HG03103 (cell line): Measurements from ENCODE around the gene TMEM144.

Experiments used
- ATAC-seq: cut with Tn5 transposase; IDR thresholded peaks from one replicate; pipeline ENCODE4 v1.9.1; 2021; ENCODE audit warnings: low read depth; ENCODE audit not compliant: unreplicated experiment

The TMEM144 gene

GRCh38 chr4:158291334-158292055 is 81.2 kb downstream of the TMEM144 start:
- ATAC-seq, result no peak

DNA sequence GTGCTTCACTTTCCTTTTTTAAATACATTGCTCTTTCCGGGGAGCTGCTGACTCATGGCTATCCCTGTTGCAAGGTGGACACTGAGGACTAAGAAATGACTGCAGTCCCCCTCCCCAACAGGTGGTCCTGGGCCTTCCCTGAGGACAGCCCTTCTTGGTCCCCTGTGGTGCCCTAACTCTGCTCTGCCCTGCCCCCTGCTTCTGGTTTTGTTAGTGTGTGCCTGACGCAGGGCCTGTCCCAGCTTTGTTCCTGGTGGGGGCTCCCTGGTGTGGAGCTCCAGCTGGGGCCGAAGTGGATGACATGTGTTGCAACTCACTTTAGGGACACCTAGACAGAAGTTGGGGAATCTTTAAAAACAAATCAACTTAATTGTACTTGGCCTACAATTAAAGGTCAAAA is 81.9 kb downstream of the TMEM144 start:
- no peak for ATAC-seq

- ATAC-seq, result no peak
Measured at GRCh38 chr4:158295053-158295452, 84.8 kb downstream of the TMEM144 start.

DNA sequence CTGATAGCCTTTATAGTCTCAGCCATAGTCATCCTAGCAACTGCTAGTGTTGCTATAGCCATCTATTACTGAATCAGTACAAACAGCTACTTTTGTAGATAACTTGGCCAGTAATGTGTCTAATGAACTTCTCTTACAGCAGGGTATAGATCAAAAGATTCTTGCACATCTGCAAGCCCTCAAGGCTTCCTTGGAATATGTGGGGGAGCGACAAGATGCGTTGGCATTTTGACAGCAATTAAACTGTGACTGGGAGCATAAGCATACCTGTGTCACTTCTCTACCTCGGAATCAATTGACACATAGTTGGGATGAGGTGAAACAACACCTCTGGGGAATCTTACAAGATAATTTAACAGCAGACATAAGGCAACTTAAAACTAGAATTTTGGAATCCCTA is 87.6 kb downstream of the TMEM144 start:
- no peak for ATAC-seq

- ATAC-seq, result no peak
Measured at GRCh38 chr4:158299459-158300007, 89.2 kb downstream of the TMEM144 start.

- no peak for ATAC-seq
Measured at GRCh38 chr4:158300012-158300411, 89.7 kb downstream of the TMEM144 start.

DNA sequence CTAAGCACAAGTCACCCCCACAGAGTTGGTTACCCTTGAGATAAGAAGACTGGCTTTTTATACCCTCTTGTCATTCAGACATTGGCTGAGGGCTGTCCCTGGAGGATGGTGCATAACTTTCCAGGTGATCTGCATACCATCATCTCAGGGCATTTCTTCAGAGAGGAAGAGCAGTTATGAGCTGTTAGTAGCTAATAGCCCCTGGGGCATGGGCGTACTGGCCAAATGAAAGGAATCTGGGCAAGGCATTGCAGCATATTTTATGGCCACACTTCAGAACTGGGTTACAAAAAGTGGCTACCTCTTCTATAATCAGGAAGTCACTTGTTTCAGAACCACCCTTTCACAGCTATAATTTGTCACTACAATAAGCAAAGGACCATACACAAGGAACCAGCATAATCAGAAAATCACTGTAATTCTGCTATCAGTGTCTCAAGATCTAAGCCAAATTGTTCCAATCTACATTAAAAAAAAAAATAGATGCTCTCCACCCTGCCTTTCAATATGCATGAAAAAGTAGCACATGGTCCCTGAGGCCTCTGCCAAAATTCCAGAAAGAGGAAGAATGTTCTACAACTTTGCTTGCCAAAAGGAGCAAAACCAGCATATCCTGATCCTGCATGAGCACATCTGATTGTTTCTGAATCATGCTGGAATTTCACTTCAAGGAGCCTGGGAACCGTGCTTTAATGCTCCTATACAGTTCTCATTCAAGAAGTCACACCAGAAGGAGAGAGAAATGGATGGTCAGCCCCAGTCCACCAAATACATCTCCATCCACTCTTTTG is 92.0 kb downstream of the TMEM144 start:
- ATAC-seq, result no peak

GRCh38 chr4:158304694-158305093 is 94.4 kb downstream of the TMEM144 start:
- ATAC-seq, result no peak
